HEK293 (cell line): ENCODE measurements around the gene CLDN15.

Experiments used
- CTCF ChIA-PET: fragments of 350-600 bp; formaldehyde crosslinking; extraction: SDS; loops from one replicate; lab custom pipeline; 2021; ENCODE audit warnings: antibody characterized with exemption; lab: Yijun Ruan, JAX
- POLR2A ChIA-PET: fragments of 300-600 bp; formaldehyde crosslinking; extraction: SDS; loops from one replicate; lab custom pipeline; 2020; ENCODE audit warnings: antibody characterized with exemption, inconsistent platforms; lab: Yijun Ruan, JAX
- H3K27ac ChIP-seq: fragments of 200-500 bp; sonication (Bioruptor generic); 2 replicates; pipeline ENCODE4 v1.5.1; 2014; ENCODE audit warnings: low read depth, low read length, control low read depth, inconsistent platforms; ENCODE audit errors: extremely low read depth
- H3K36me3 ChIP-seq, 2 experiments: fragments of 200-500 bp in 1 of 2; sonication (Bioruptor generic) in 1 of 2; 1 replicate in 1 of 2; 2 replicates in 1 of 2; pipeline ENCODE4 v1.5.1; 2014 to 2017; ENCODE audit warnings: inconsistent platforms in 2 of 2, low read length in 2 of 2; ENCODE audit not compliant: control insufficient read depth in 2 of 2, insufficient read depth in 1 of 2
- H3K4me1 ChIP-seq: fragments of 200-500 bp; sonication (Bioruptor generic); 2 replicates; pipeline ENCODE4 v1.5.1; 2014; ENCODE audit warnings: mild to moderate bottlenecking, low read length, inconsistent platforms; ENCODE audit not compliant: control insufficient read depth, insufficient read depth
- H3K4me3 ChIP-seq: 2 replicates; pipeline ENCODE4 v1.5.1; 2011; ENCODE audit warnings: low read depth, mild to moderate bottlenecking, control low read depth, low read length, moderate library complexity
- H3K9me3 ChIP-seq: fragments of 200-500 bp; sonication (Bioruptor generic); 2 replicates; pipeline ENCODE4 v1.5.1; 2014; ENCODE audit warnings: low read depth, low read length, inconsistent platforms; ENCODE audit not compliant: control insufficient read depth, insufficient read depth
- AEBP2 ChIP-seq: fragments of 450-650 bp; formaldehyde crosslinking; IDR thresholded peaks from 2 replicates; pipeline ENCODE4 v1.5.1; 2016; ENCODE audit warnings: missing biosample characterization, missing genetic modification characterization, borderline replicate concordance
- GFI1B ChIP-seq: fragments of 450-650 bp; formaldehyde crosslinking; IDR thresholded peaks from 2 replicates; pipeline ENCODE4 v1.5.1; 2016; ENCODE audit warnings: missing biosample characterization, missing genetic modification characterization
- MZF1 ChIP-seq: fragments of 450-650 bp; formaldehyde crosslinking; IDR thresholded peaks from 2 replicates; pipeline ENCODE4 v1.5.1; 2017; ENCODE audit warnings: missing biosample characterization, missing genetic modification characterization, borderline replicate concordance
- OSR2 ChIP-seq: fragments of 450-650 bp; formaldehyde crosslinking; IDR thresholded peaks from 2 replicates; pipeline ENCODE4 v1.5.1; 2016; ENCODE audit warnings: missing biosample characterization, missing genetic modification characterization
- TCF7L2 ChIP-seq: IDR thresholded peaks from 2 replicates; pipeline ENCODE4 v1.6.1; 2011; ENCODE audit warnings: low read depth, mild to moderate bottlenecking, inconsistent platforms, low read length, moderate library complexity, borderline replicate concordance
- YY2 ChIP-seq: fragments of 450-650 bp; formaldehyde crosslinking; IDR thresholded peaks from 2 replicates; pipeline ENCODE4 v1.5.1; 2016; ENCODE audit warnings: missing biosample characterization, missing genetic modification characterization
- ZBTB48 ChIP-seq: fragments of 450-650 bp; formaldehyde crosslinking; IDR thresholded peaks from 2 replicates; pipeline ENCODE4 v1.5.1; 2016; ENCODE audit warnings: missing biosample characterization, missing genetic modification characterization
- ZBTB49 ChIP-seq: fragments of 450-650 bp; formaldehyde crosslinking; IDR thresholded peaks from 2 replicates; pipeline ENCODE4 v1.5.1; 2016; ENCODE audit warnings: missing biosample characterization, missing genetic modification characterization, low read depth
- ZNF112 ChIP-seq: fragments of 450-650 bp; formaldehyde crosslinking; IDR thresholded peaks from 2 replicates; pipeline ENCODE4 v1.5.0; 2017; ENCODE audit warnings: missing biosample characterization, missing genetic modification characterization
- ZNF19 ChIP-seq: fragments of 450-650 bp; formaldehyde crosslinking; IDR thresholded peaks from 2 replicates; pipeline ENCODE4; 2016; ENCODE audit warnings: missing biosample characterization, missing genetic modification characterization, low read depth
- ZNF2 ChIP-seq: fragments of 450-650 bp; formaldehyde crosslinking; IDR thresholded peaks from 2 replicates; pipeline ENCODE4 v1.5.1; 2016; ENCODE audit warnings: missing biosample characterization, missing genetic modification characterization
- ZNF202 ChIP-seq: fragments of 450-650 bp; formaldehyde crosslinking; IDR thresholded peaks from 2 replicates; pipeline ENCODE4 v1.5.1; 2016; ENCODE audit warnings: missing biosample characterization, missing genetic modification characterization, borderline replicate concordance
- ZNF214 ChIP-seq: fragments of 450-650 bp; formaldehyde crosslinking; IDR thresholded peaks from 2 replicates; pipeline ENCODE4 v1.5.1; 2017; ENCODE audit warnings: missing biosample characterization, mild to moderate bottlenecking, missing genetic modification characterization, borderline replicate concordance
- ZNF223 ChIP-seq: fragments of 450-650 bp; formaldehyde crosslinking; IDR thresholded peaks from 2 replicates; pipeline ENCODE4 v1.5.1; 2016; ENCODE audit warnings: missing biosample characterization, missing genetic modification characterization
- ZNF26 ChIP-seq: fragments of 450-650 bp; formaldehyde crosslinking; IDR thresholded peaks from 2 replicates; pipeline ENCODE4 v1.5.1; 2016; ENCODE audit warnings: missing biosample characterization, missing genetic modification characterization
- ZNF544 ChIP-seq: fragments of 450-650 bp; formaldehyde crosslinking; IDR thresholded peaks from 2 replicates; pipeline ENCODE4 v1.5.0; 2017; ENCODE audit warnings: missing biosample characterization, missing genetic modification characterization
- ZNF585B ChIP-seq: fragments of 450-650 bp; formaldehyde crosslinking; IDR thresholded peaks from 2 replicates; pipeline ENCODE4 v1.5.1; 2016; ENCODE audit warnings: missing biosample characterization, missing genetic modification characterization
- ZNF677 ChIP-seq: fragments of 450-650 bp; IDR thresholded peaks from 2 replicates; pipeline ENCODE4 v1.5.0; 2018; ENCODE audit warnings: missing biosample characterization, mild to moderate bottlenecking, missing genetic modification characterization, moderate library complexity
- ZNF701 ChIP-seq: fragments of 450-650 bp; formaldehyde crosslinking; IDR thresholded peaks from 2 replicates; pipeline ENCODE4 v1.5.1; 2016; ENCODE audit warnings: missing biosample characterization, missing genetic modification characterization
- ZNF76 ChIP-seq: fragments of 450-650 bp; formaldehyde crosslinking; IDR thresholded peaks from 2 replicates; pipeline ENCODE4; 2016; ENCODE audit warnings: low read depth, missing biosample characterization, missing genetic modification characterization, borderline replicate concordance
- ZNF837 ChIP-seq: fragments of 450-650 bp; formaldehyde crosslinking; IDR thresholded peaks from 2 replicates; pipeline ENCODE4 v1.5.1; 2016; ENCODE audit warnings: missing biosample characterization, missing genetic modification characterization
- ZSCAN30 ChIP-seq: fragments of 450-650 bp; IDR thresholded peaks from 2 replicates; pipeline ENCODE4 v1.5.1; 2018; ENCODE audit warnings: missing biosample characterization, mild to moderate bottlenecking, missing genetic modification characterization, moderate library complexity
- ZSCAN4 ChIP-seq: fragments of 450-650 bp; formaldehyde crosslinking; IDR thresholded peaks from 2 replicates; pipeline ENCODE4 v1.5.1; 2017; ENCODE audit warnings: missing biosample characterization, missing genetic modification characterization
- TF ChIP-seq, protein P1 (sequence below): fragments of 450-650 bp; formaldehyde crosslinking; IDR thresholded peaks from 2 replicates; pipeline ENCODE4 v1.5.1; 2016; ENCODE audit warnings: missing biosample characterization, missing genetic modification characterization
- TF ChIP-seq, protein P2 (sequence below): fragments of 450-650 bp; IDR thresholded peaks from 2 replicates; pipeline ENCODE4 v1.5.1; 2018; ENCODE audit warnings: missing biosample characterization, mild to moderate bottlenecking, missing genetic modification characterization

CLDN15 gene

DNA sequence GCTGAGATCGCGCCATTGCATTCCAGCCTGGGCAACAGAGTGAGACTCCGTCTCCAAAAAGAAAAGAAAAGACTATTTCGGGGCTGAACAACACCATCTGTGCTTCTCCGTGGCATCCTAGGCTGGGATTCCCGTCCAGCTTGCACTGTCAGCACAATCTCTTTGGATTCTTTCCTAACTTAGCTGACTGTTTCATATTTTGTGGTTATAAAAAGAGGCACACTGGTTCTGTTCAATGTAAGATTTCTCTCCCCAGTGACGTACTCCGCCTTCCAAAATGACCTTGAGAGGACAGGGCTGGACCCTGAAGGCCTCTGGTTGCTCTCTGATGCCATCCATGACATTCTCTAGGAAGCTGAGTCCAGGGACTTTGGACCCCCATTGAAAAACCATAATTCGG lies 10.9 kb downstream of the CLDN15 start:
- POLR2A ChIA-PET: interaction anchor here (1.0 kb wide), 1 partner anchor 9 kb away, joined by 3 read pairs; the partner anchor contains the start of gene ZNHIT1
- TF ChIP-seq, protein P1, sequence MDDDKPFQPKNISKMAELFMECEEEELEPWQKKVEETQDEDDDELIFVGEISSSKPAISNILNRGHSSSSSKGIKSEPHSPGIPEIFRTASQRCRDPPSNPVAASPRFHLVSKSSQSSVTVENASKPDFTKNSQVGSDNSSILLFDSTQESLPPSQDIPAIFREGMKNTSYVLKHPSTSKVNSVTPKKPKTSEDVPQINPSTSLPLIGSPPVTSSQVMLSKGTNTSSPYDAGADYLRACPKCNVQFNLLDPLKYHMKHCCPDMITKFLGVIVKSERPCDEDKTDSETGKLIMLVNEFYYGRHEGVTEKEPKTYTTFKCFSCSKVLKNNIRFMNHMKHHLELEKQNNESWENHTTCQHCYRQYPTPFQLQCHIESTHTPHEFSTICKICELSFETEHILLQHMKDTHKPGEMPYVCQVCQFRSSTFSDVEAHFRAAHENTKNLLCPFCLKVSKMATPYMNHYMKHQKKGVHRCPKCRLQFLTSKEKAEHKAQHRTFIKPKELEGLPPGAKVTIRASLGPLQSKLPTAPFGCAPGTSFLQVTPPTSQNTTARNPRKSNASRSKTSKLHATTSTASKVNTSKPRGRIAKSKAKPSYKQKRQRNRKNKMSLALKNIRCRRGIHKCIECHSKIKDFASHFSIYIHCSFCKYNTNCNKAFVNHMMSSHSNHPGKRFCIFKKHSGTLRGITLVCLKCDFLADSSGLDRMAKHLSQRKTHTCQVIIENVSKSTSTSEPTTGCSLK (tag by site-specific recombination): no peak
- TF ChIP-seq ZNF223 (tag by site-specific recombination): no peak
- TF ChIP-seq ZSCAN30 (tag by site-specific recombination): no peak
- TF ChIP-seq ZSCAN4: no peak
- TF ChIP-seq AEBP2 (tag by site-specific recombination): no peak
- no peak for TF ChIP-seq YY2 (tag by site-specific recombination)
- no peak for TF ChIP-seq ZNF701 (tag by site-specific recombination)
- TF ChIP-seq ZNF214 (tag by site-specific recombination): no peak
- TF ChIP-seq, protein P2, sequence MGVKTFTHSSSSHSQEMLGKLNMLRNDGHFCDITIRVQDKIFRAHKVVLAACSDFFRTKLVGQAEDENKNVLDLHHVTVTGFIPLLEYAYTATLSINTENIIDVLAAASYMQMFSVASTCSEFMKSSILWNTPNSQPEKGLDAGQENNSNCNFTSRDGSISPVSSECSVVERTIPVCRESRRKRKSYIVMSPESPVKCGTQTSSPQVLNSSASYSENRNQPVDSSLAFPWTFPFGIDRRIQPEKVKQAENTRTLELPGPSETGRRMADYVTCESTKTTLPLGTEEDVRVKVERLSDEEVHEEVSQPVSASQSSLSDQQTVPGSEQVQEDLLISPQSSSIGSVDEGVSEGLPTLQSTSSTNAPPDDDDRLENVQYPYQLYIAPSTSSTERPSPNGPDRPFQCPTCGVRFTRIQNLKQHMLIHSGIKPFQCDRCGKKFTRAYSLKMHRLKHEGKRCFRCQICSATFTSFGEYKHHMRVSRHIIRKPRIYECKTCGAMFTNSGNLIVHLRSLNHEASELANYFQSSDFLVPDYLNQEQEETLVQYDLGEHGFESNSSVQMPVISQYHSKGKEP (tag by site-specific recombination): no peak
- no peak for TF ChIP-seq ZNF837 (tag by site-specific recombination)
- no peak for TF ChIP-seq ZNF677 (tag by site-specific recombination)
- TF ChIP-seq ZNF76 (tag by site-specific recombination): no peak
- TF ChIP-seq ZBTB48 (tag by site-specific recombination): no peak
- no peak for TF ChIP-seq ZNF19 (tag by site-specific recombination)
- TF ChIP-seq, all 188 proteins: peak for 0
- CTCF ChIA-PET: interaction anchor here (0.7 kb wide), 1 partner anchor 20 kb away, joined by 3 read pairs; no protein-coding TSS in a partner anchor

GRCh38 chr7:101225650-101226049 lies 12.0 kb downstream of the CLDN15 start:
- H3K36me3 ChIP-seq: peaks cover 3 to 24% of the 10 kb centered on the region in 2 experiments; a peak in 2 of 3 replicates
- ChIA-PET CTCF (interaction anchor here (1.5 kb wide), 1 partner anchor 34 kb away, joined by 5 read pairs; no protein-coding TSS in a partner anchor), POLR2A (no interaction called here)
- no peak overlapping the region for H3K4me3 ChIP-seq
- no peak overlapping the region for H3K27ac ChIP-seq
- no peak for TF ChIP-seq ZNF112
- TF ChIP-seq ZNF214 (tag by site-specific recombination): no peak
- TF ChIP-seq ZBTB49 (tag by site-specific recombination): no peak
- no peak for TF ChIP-seq ZSCAN30 (tag by site-specific recombination)
- no peak for TF ChIP-seq OSR2 (tag by site-specific recombination)
- TF ChIP-seq MZF1 (tag by site-specific recombination): no peak
- no peak for TF ChIP-seq ZNF701 (tag by site-specific recombination)
- no peak for TF ChIP-seq ZNF2 (tag by site-specific recombination)
- TF ChIP-seq ZNF544 (tag by site-specific recombination): no peak
- no peak for TF ChIP-seq GFI1B (tag by site-specific recombination)
- no peak for TF ChIP-seq ZNF26 (tag by site-specific recombination)
- no peak for TF ChIP-seq TCF7L2
- TF ChIP-seq ZNF585B (tag by site-specific recombination): no peak
- TF ChIP-seq ZNF202: no peak
- no peaks in the 10 kb centered on the region for H3K9me3 ChIP-seq
- H3K4me1 ChIP-seq: no peaks in the 10 kb centered on the region

More for the DNA sequence above, 10.9 kb downstream of the CLDN15 start:
- H3K9me3 ChIP-seq: no peaks in the 10 kb centered on the region
- no peak overlapping the region for H3K27ac ChIP-seq
- H3K4me1 ChIP-seq: no peaks in the 10 kb centered on the region
- H3K36me3 ChIP-seq: peaks cover 3 to 24% of the 10 kb centered on the region in 2 experiments; a peak in 2 of 3 replicates
- H3K4me3 ChIP-seq: no peak overlapping the region
